Neural crest cell (in vitro differentiated cells): ENCODE data around the gene TNIP2. TPM values are rescaled to one million over a fixed set of nuclear protein-coding genes. Genes with fewer than 3 reads are reported as not detected.
A peak's percentile ranks its signal among the peaks of the same experiment; 100 is the strongest.

Source experiments
- DNase-seq: peaks from one replicate; pipeline ENCODE4 v3.0.0; 2021; ENCODE audit warnings: low read depth, mixed read lengths, low spot score
- H3K27ac Mint-ChIP-seq: one replicate; pipeline ENCODE4 v1.8.0; 2021; ENCODE audit warnings: mild to moderate bottlenecking, mixed read lengths; ENCODE audit not compliant: unreplicated experiment
- H3K27me3 Mint-ChIP-seq: 2 replicates; pipeline ENCODE4 v1.8.0; 2021; ENCODE audit warnings: low read depth, mild to moderate bottlenecking, mixed read lengths
- H3K36me3 Mint-ChIP-seq: 2 replicates; pipeline ENCODE4 v1.8.0; 2021; ENCODE audit warnings: low read depth, mild to moderate bottlenecking, mixed read lengths
- H3K4me1 Mint-ChIP-seq: 2 replicates; pipeline ENCODE4 v1.8.0; 2021; ENCODE audit warnings: mixed read lengths
- H3K4me3 Mint-ChIP-seq: one replicate; pipeline ENCODE4 v1.8.0; 2021; ENCODE audit warnings: mild to moderate bottlenecking, mixed read lengths
- H3K9me3 Mint-ChIP-seq: 2 replicates; pipeline ENCODE4 v1.8.0; 2021; ENCODE audit warnings: mixed read lengths
- CTCF ChIP-seq: fragments of 200-600 bp; sonication (generic); conservative IDR thresholded peaks from 2 replicates; pipeline ENCODE4 v1.5.0; 2021; ENCODE audit warnings: antibody characterized with exemption, mild to moderate bottlenecking
- total RNA-seq: library from RNA; stranded (reverse); gene quantifications from 2 replicates; pipeline ENCODE4 v1.2.1, GENCODE V29; 2021

Gene TNIP2
- total RNA-seq, 1 donor from 2014 or later = 25.1 TPM

- TF ChIP-seq CTCF = no peak
- H3K36me3 Mint-ChIP-seq = no peaks in the 10 kb centered on the region
- no peaks in the 10 kb centered on the region for H3K9me3 Mint-ChIP-seq
- H3K4me1 Mint-ChIP-seq = peaks cover 21% of the 10 kb centered on the region
- no peak for DNase-seq
- H3K4me3 Mint-ChIP-seq = no peak overlapping the region
- no peaks in the 10 kb centered on the region for H3K27me3 Mint-ChIP-seq
- no peak overlapping the region for H3K27ac Mint-ChIP-seq
These were observed 46.7 kb upstream of the TNIP2 start for GRCh38 chr4:2802618-2803531.

- no peaks in the 10 kb centered on the region for H3K36me3 Mint-ChIP-seq
- DNase-seq = peak; percentile 52
- H3K4me3 Mint-ChIP-seq = peak overlapping the region; percentile 54
- peaks cover 13% of the 10 kb centered on the region for H3K4me1 Mint-ChIP-seq
- no peaks in the 10 kb centered on the region for H3K9me3 Mint-ChIP-seq
- no peak for TF ChIP-seq CTCF
- H3K27ac Mint-ChIP-seq = peak overlapping the region; percentile 96
- no peaks in the 10 kb centered on the region for H3K27me3 Mint-ChIP-seq
These were observed 44.8 kb upstream of the TNIP2 start for GRCh38 chr4:2800691-2801596.

GRCh38 chr4:2799971-2800690 is 44.0 kb upstream of the TNIP2 start:
- DNase-seq = no peak
- TF ChIP-seq CTCF = no peak
- H3K4me3 Mint-ChIP-seq = no peak overlapping the region
- no peaks in the 10 kb centered on the region for H3K27me3 Mint-ChIP-seq
- H3K4me1 Mint-ChIP-seq = peaks cover 13% of the 10 kb centered on the region
- no peaks in the 10 kb centered on the region for H3K9me3 Mint-ChIP-seq
- H3K27ac Mint-ChIP-seq = peak overlapping the region; percentile 50
- no peaks in the 10 kb centered on the region for H3K36me3 Mint-ChIP-seq

GRCh38 chr4:2799224-2799911 is 43.2 kb upstream of the TNIP2 start:
- Mint-ChIP-seq H3K27ac (no peak overlapping the region), H3K4me1 (peaks cover 19% of the 10 kb centered on the region), H3K4me3 (no peak overlapping the region), H3K9me3 (no peaks in the 10 kb centered on the region), H3K27me3 (peaks cover 4% of the 10 kb centered on the region), H3K36me3 (no peaks in the 10 kb centered on the region)
- DNase-seq = no peak
- TF ChIP-seq CTCF = no peak
